Nephron progenitor cell (in vitro differentiated cells): ENCODE data around the gene ITSN2.

ENCODE experiments used
- DNase-seq: peaks from one replicate; pipeline ENCODE4 v3.0.0; 2021
- H3K27ac Mint-ChIP-seq: 2 replicates; pipeline ENCODE4 v1.8.0; 2021; ENCODE audit warnings: mild to moderate bottlenecking, moderate library complexity, mixed read lengths
- H3K27me3 Mint-ChIP-seq: 2 replicates; pipeline ENCODE4 v1.8.0; 2021; ENCODE audit warnings: mild to moderate bottlenecking, low read depth, mixed read lengths; ENCODE audit not compliant: poor library complexity
- H3K36me3 Mint-ChIP-seq: 2 replicates; pipeline ENCODE4 v1.8.0; 2021; ENCODE audit warnings: low read depth, mixed read lengths
- H3K4me1 Mint-ChIP-seq: 2 replicates; pipeline ENCODE4 v1.8.0; 2021; ENCODE audit warnings: mixed read lengths
- H3K4me3 Mint-ChIP-seq: 2 replicates; pipeline ENCODE4 v1.8.0; 2021; ENCODE audit warnings: mild to moderate bottlenecking, moderate library complexity, mixed read lengths
- H3K9me3 Mint-ChIP-seq: 2 replicates; pipeline ENCODE4 v1.8.0; 2021; ENCODE audit warnings: mild to moderate bottlenecking, moderate library complexity, mixed read lengths
- TF ChIP-seq, protein P1 (sequence below): fragments of 200-600 bp; sonication (generic); IDR thresholded peaks from 2 replicates; pipeline ENCODE4 v1.5.0; 2021; ENCODE audit warnings: antibody characterized with exemption

The ITSN2 gene

DNA sequence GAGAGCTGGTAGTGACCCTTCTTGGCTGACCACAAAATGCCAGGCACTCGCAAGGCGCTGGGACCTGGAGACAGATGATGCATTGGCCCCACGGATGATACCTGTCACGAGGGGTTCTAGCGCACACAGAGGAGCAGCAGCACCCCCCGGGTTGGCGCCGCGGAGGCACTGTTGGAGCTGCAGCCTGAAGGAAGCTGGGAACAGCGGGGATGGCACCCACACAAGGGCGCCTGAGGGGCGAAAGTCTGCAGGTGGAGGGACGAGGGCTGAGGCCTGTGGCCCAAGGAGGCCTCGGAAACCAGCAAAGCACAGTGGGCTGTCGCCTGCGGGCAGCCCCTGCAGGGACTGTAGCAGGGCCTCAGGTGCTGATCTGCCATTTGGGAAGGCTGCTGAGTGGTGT is 151.8 kb downstream of the ITSN2 start:
- H3K4me3 Mint-ChIP-seq = no peak overlapping the region
- H3K4me1 Mint-ChIP-seq = peaks cover 24% of the 10 kb centered on the region
- no peak for DNase-seq
- no peak overlapping the region for H3K27ac Mint-ChIP-seq
- TF ChIP-seq, protein P1, sequence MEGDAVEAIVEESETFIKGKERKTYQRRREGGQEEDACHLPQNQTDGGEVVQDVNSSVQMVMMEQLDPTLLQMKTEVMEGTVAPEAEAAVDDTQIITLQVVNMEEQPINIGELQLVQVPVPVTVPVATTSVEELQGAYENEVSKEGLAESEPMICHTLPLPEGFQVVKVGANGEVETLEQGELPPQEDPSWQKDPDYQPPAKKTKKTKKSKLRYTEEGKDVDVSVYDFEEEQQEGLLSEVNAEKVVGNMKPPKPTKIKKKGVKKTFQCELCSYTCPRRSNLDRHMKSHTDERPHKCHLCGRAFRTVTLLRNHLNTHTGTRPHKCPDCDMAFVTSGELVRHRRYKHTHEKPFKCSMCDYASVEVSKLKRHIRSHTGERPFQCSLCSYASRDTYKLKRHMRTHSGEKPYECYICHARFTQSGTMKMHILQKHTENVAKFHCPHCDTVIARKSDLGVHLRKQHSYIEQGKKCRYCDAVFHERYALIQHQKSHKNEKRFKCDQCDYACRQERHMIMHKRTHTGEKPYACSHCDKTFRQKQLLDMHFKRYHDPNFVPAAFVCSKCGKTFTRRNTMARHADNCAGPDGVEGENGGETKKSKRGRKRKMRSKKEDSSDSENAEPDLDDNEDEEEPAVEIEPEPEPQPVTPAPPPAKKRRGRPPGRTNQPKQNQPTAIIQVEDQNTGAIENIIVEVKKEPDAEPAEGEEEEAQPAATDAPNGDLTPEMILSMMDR = no peak
- no peaks in the 10 kb centered on the region for H3K9me3 Mint-ChIP-seq
- no peaks in the 10 kb centered on the region for H3K36me3 Mint-ChIP-seq
- H3K27me3 Mint-ChIP-seq = peaks cover 3% of the 10 kb centered on the region

GRCh38 chr2:24207359-24207758 is 153.0 kb downstream of the ITSN2 start:
- Mint-ChIP-seq H3K27ac (no peak overlapping the region), H3K36me3 (no peaks in the 10 kb centered on the region), H3K4me3 (no peak overlapping the region), H3K27me3 (peaks cover 3% of the 10 kb centered on the region), H3K4me1 (peaks cover 28% of the 10 kb centered on the region), H3K9me3 (no peaks in the 10 kb centered on the region)
- TF ChIP-seq, protein P1 = no peak
- DNase-seq = no peak

GRCh38 chr2:24206714-24207113 is 153.6 kb downstream of the ITSN2 start:
- peaks cover 30% of the 10 kb centered on the region for H3K4me1 Mint-ChIP-seq
- no peak for DNase-seq
- no peaks in the 10 kb centered on the region for H3K9me3 Mint-ChIP-seq
- TF ChIP-seq, protein P1 = no peak
- H3K36me3 Mint-ChIP-seq = no peaks in the 10 kb centered on the region
- no peak overlapping the region for H3K4me3 Mint-ChIP-seq
- H3K27ac Mint-ChIP-seq = no peak overlapping the region
- peaks cover 3% of the 10 kb centered on the region for H3K27me3 Mint-ChIP-seq

DNA sequence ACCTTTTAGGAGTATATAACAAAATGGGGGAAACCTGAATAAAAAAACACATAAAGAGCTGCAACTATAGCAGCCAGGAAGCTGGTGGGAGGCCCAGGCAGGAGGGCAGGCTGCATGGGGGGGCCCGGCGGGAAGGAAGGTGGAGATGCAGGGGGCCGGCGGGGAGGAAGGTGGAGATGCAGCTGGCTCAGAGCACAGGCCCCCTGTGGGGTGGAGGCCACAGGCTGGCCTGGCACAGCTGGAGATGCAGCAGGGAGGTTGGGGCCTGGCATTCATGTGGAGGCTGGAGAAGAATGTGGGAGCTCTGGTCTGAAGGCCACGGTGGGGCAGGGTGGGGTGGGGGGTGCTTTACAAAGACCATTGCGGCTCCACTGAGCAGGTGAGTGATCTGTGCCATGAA is 154.1 kb downstream of the ITSN2 start:
- H3K27ac Mint-ChIP-seq = no peak overlapping the region
- TF ChIP-seq, protein P1 = no peak

DNA sequence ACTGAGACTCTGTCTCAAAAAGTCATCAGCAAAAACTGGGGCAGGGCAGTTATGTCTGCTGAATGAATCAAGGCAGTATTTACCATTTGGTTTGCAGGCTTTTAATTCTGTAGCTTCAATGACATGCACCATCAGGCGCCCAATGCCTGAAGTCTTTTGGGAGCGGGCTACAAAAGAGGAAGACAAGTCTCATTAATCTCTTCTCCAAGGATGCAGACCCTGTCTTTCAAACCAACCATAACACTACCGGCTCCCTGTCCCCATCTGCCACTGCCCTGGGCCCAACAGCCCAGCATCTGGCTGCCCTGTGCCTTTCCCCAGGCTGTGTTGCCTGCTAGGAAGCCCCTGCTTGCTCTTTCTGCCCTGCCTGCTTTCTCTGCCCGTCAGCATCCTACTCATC is 155.2 kb downstream of the ITSN2 start:
- DNase-seq = no peak
- peaks cover 30% of the 10 kb centered on the region for H3K4me1 Mint-ChIP-seq
- no peaks in the 10 kb centered on the region for H3K36me3 Mint-ChIP-seq
- no peaks in the 10 kb centered on the region for H3K9me3 Mint-ChIP-seq
- H3K27ac Mint-ChIP-seq = no peak overlapping the region
- peaks cover 3% of the 10 kb centered on the region for H3K27me3 Mint-ChIP-seq
- TF ChIP-seq, protein P1 = no peak
- H3K4me3 Mint-ChIP-seq = no peak overlapping the region

More for the DNA sequence above, 154.1 kb downstream of the ITSN2 start:
- Mint-ChIP-seq H3K36me3 (no peaks in the 10 kb centered on the region), H3K9me3 (no peaks in the 10 kb centered on the region), H3K4me1 (peaks cover 30% of the 10 kb centered on the region), H3K27me3 (peaks cover 3% of the 10 kb centered on the region), H3K4me3 (no peak overlapping the region)
- no peak for DNase-seq

GRCh38 chr2:24204505-24204904 is 155.8 kb downstream of the ITSN2 start:
- no peak overlapping the region for H3K4me3 Mint-ChIP-seq
- no peaks in the 10 kb centered on the region for H3K9me3 Mint-ChIP-seq
- TF ChIP-seq, protein P1 = no peak
- H3K27me3 Mint-ChIP-seq = peaks cover 3% of the 10 kb centered on the region
- DNase-seq = no peak
- peaks cover 30% of the 10 kb centered on the region for H3K4me1 Mint-ChIP-seq
- no peak overlapping the region for H3K27ac Mint-ChIP-seq
- no peaks in the 10 kb centered on the region for H3K36me3 Mint-ChIP-seq
